ENCODE measurements around the gene IMPA2.
"Not testable (repeated sequence)": the region's sequence is repeated elsewhere in the genome, so short reads cannot be mapped to it uniquely, and the experiment has no call there.

IMPA2 gene

GRCh38 chr18:12068950-12069320, 87.6 kb downstream of the IMPA2 start:
- Histone ChIP-seq H3K36me3 (ENCODE audit: low read depth) (no peaks in the 10 kb centered on the region), H3K27ac (ENCODE audit: poor library complexity, severe bottlenecking) (no peak overlapping the region), H3K4me1 (ENCODE audit: insufficient read depth, poor library complexity, severe bottlenecking) (no peaks in the 10 kb centered on the region), H3K27me3 (ENCODE audit: insufficient read depth, poor library complexity, severe bottlenecking) (no peaks in the 10 kb centered on the region), H3K4me3 (ENCODE audit: severe bottlenecking) (no peak overlapping the region), H3K9me3 (ENCODE audit: severe bottlenecking) (no peaks in the 10 kb centered on the region)
- ATAC-seq (ENCODE audit: low read depth) (no peak), DNase-seq (ENCODE audit: low spot score) (no peak)
- TF ChIP-seq, protein P1, sequence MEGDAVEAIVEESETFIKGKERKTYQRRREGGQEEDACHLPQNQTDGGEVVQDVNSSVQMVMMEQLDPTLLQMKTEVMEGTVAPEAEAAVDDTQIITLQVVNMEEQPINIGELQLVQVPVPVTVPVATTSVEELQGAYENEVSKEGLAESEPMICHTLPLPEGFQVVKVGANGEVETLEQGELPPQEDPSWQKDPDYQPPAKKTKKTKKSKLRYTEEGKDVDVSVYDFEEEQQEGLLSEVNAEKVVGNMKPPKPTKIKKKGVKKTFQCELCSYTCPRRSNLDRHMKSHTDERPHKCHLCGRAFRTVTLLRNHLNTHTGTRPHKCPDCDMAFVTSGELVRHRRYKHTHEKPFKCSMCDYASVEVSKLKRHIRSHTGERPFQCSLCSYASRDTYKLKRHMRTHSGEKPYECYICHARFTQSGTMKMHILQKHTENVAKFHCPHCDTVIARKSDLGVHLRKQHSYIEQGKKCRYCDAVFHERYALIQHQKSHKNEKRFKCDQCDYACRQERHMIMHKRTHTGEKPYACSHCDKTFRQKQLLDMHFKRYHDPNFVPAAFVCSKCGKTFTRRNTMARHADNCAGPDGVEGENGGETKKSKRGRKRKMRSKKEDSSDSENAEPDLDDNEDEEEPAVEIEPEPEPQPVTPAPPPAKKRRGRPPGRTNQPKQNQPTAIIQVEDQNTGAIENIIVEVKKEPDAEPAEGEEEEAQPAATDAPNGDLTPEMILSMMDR (IDR thresholded peaks at IDR 0.05; ENCODE audit: poor library complexity, severe bottlenecking) = no peak

DNA sequence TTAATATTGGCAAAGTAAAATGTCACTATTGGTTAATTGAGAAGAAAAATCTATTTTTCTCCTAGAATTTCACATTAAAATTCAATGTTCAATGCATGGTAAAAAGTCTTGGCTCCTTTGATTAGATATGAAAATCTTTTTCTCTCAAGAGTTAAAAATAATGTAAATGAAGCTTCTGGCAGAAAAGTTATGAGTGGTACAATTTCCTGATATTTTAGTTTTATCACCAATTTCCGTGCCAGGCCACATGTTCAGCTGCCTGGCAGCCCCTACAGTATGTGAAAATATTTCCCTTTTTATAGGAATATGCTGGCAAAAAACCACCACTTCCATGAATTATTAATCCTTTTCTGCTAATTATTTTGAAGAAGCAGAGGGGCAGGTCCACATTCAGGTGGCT, 89.8 kb downstream of the IMPA2 start:
- not testable (repeated sequence) for ATAC-seq (ENCODE audit: low read depth); DNase-seq (ENCODE audit: low spot score); H3K4me1 ChIP-seq (ENCODE audit: insufficient read depth, poor library complexity, severe bottlenecking); H3K27ac ChIP-seq (ENCODE audit: poor library complexity, severe bottlenecking); H3K27me3 ChIP-seq (ENCODE audit: insufficient read depth, poor library complexity, severe bottlenecking); H3K36me3 ChIP-seq (ENCODE audit: low read depth); H3K9me3 ChIP-seq (ENCODE audit: severe bottlenecking); H3K4me3 ChIP-seq (ENCODE audit: severe bottlenecking)

GRCh38 chr18:12072996-12073395, 91.7 kb downstream of the IMPA2 start:
- no peaks in the 10 kb centered on the region for H3K4me1 ChIP-seq (ENCODE audit: insufficient read depth, poor library complexity, severe bottlenecking)
- H3K36me3 ChIP-seq (ENCODE audit: low read depth) = no peaks in the 10 kb centered on the region
- no peaks in the 10 kb centered on the region for H3K27me3 ChIP-seq (ENCODE audit: insufficient read depth, poor library complexity, severe bottlenecking)
- H3K27ac ChIP-seq (ENCODE audit: poor library complexity, severe bottlenecking) = no peak overlapping the region
- no peak overlapping the region for H3K4me3 ChIP-seq (ENCODE audit: severe bottlenecking)
- no peaks in the 10 kb centered on the region for H3K9me3 ChIP-seq (ENCODE audit: severe bottlenecking)
- ATAC-seq (ENCODE audit: low read depth) (no peak), DNase-seq (ENCODE audit: low spot score) (no peak)
- TF ChIP-seq, protein P1 (IDR thresholded peaks at IDR 0.05; ENCODE audit: poor library complexity, severe bottlenecking) = no peak

DNA sequence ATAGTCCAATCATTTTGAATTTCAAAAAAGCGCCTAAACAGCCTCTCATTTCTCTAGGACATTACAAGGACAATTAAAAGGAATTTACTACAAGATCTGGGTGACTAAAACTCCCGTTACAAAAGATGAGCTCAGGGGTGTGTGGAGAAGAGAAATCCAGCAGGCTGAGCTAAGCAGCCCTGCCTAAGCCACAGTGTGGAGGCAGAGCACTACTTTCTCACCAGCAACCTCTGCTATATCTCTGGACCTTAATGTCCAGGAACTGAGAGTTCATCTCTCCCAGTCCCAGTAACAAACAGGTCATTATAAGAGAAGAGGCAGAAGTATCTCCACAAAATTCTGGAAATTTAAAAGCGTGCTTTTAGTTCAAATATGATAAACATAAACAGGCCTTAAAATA, 93.4 kb downstream of the IMPA2 start:
- H3K4me1 ChIP-seq (ENCODE audit: insufficient read depth, poor library complexity, severe bottlenecking) = no peaks in the 10 kb centered on the region
- H3K36me3 ChIP-seq (ENCODE audit: low read depth) = no peaks in the 10 kb centered on the region
- H3K27ac ChIP-seq (ENCODE audit: poor library complexity, severe bottlenecking) = no peak overlapping the region
- H3K27me3 ChIP-seq (ENCODE audit: insufficient read depth, poor library complexity, severe bottlenecking) = no peaks in the 10 kb centered on the region
- no peaks in the 10 kb centered on the region for H3K9me3 ChIP-seq (ENCODE audit: severe bottlenecking)
- DNase-seq (ENCODE audit: low spot score) (no peak), ATAC-seq (ENCODE audit: low read depth) (peak; percentile 77)
- no peak overlapping the region for H3K4me3 ChIP-seq (ENCODE audit: severe bottlenecking)
- TF ChIP-seq, protein P1 (IDR thresholded peaks at IDR 0.05; ENCODE audit: poor library complexity, severe bottlenecking) = peak; percentile 29

- peak overlapping the region; percentile 14 for H3K4me3 ChIP-seq (ENCODE audit: severe bottlenecking)
- ATAC-seq (ENCODE audit: low read depth) (peak; percentile 78), DNase-seq (ENCODE audit: low spot score) (no peak)
- H3K27ac ChIP-seq (ENCODE audit: poor library complexity, severe bottlenecking) = no peak overlapping the region
- H3K9me3 ChIP-seq (ENCODE audit: severe bottlenecking) = no peaks in the 10 kb centered on the region
- TF ChIP-seq, protein P1 (IDR thresholded peaks at IDR 0.05; ENCODE audit: poor library complexity, severe bottlenecking) = no peak
- no peaks in the 10 kb centered on the region for H3K4me1 ChIP-seq (ENCODE audit: insufficient read depth, poor library complexity, severe bottlenecking)
- no peaks in the 10 kb centered on the region for H3K27me3 ChIP-seq (ENCODE audit: insufficient read depth, poor library complexity, severe bottlenecking)
- no peaks in the 10 kb centered on the region for H3K36me3 ChIP-seq (ENCODE audit: low read depth)
These were observed 95.3 kb downstream of the IMPA2 start for GRCh38 chr18:12076424-12077140.

DNA sequence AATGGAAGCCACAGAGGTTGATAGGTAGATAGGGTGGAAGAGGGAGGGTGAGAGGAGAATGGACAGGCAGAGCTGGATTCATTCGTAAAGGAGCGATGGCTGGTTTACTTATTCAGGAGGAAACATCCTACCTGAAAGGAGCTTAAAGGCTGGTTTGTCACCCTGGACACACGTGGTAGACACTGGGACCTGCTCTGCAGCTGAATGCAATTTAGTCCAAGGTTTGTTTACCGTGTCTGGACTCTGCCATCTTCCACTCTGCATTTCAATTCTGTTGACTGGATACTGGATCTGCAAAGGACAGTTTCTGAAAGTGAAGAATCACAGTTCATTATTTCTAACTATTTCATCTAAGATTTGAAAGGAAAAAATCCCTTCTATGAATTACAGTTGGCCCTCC, 96.7 kb downstream of the IMPA2 start:
- ATAC-seq (ENCODE audit: low read depth); H3K36me3 ChIP-seq (ENCODE audit: low read depth); H3K27ac ChIP-seq (ENCODE audit: poor library complexity, severe bottlenecking); H3K9me3 ChIP-seq (ENCODE audit: severe bottlenecking); H3K4me1 ChIP-seq (ENCODE audit: insufficient read depth, poor library complexity, severe bottlenecking); H3K4me3 ChIP-seq (ENCODE audit: severe bottlenecking); H3K27me3 ChIP-seq (ENCODE audit: insufficient read depth, poor library complexity, severe bottlenecking); DNase-seq (ENCODE audit: low spot score): not testable (repeated sequence)

All from RWPE2 (cell line).